Glomerular visceral epithelial cell (primary cell): ENCODE measurements around the gene SLC25A15.

Experiments used
- DNase-seq: peaks from one replicate; pipeline ENCODE4 v3.0.0-alpha.2; 2016; ENCODE audit errors: extremely low spot score

The SLC25A15 gene

GRCh38 chr13:40789275-40790153, at the start of gene SLC25A15:
TSS of gene SLC25A15 (plus strand) at chr13:40789611. CDS start at chr13:40793227, 3,616 bp downstream.
- peak; percentile 88 for DNase-seq

GRCh38 chr13:40749327-40749726, 40.1 kb upstream of the SLC25A15 start:
- no peak for DNase-seq

GRCh38 chr13:40755082-40755700, 34.2 kb upstream of the SLC25A15 start:
- DNase-seq, result no peak

- DNase-seq, result no peak
These were observed 33.4 kb upstream of the SLC25A15 start for GRCh38 chr13:40756042-40756441.

GRCh38 chr13:40758811-40759210, 30.6 kb upstream of the SLC25A15 start:
- DNase-seq, result no peak

- DNase-seq, result no peak
These were observed 26.6 kb upstream of the SLC25A15 start for GRCh38 chr13:40762849-40763248.

- DNase-seq, result no peak
These were observed 24.6 kb upstream of the SLC25A15 start for GRCh38 chr13:40764587-40765403.

- DNase-seq, result no peak
These were observed 23.8 kb upstream of the SLC25A15 start for GRCh38 chr13:40765602-40766001.

GRCh38 chr13:40769970-40770369, 19.4 kb upstream of the SLC25A15 start:
- DNase-seq, result no peak

GRCh38 chr13:40770609-40770933, 18.8 kb upstream of the SLC25A15 start:
- no peak for DNase-seq

- DNase-seq, result peak; percentile 96
These were observed 18.3 kb upstream of the SLC25A15 start, which contains the start of gene MRPS31 for GRCh38 chr13:40770934-40771618. TSS of gene MRPS31 (minus strand) at chr13:40771190. CDS start at chr13:40771136, 54 bp downstream.

GRCh38 chr13:40772765-40773473, 16.5 kb upstream of the SLC25A15 start:
- no peak for DNase-seq

- no peak for DNase-seq
These were observed 14.7 kb upstream of the SLC25A15 start for GRCh38 chr13:40774672-40775071.

- DNase-seq, result no peak
These were observed 13.2 kb upstream of the SLC25A15 start for GRCh38 chr13:40776232-40776631.

GRCh38 chr13:40776681-40777165, 12.7 kb upstream of the SLC25A15 start:
- peak; percentile 35 for DNase-seq

GRCh38 chr13:40777166-40777808, 12.1 kb upstream of the SLC25A15 start:
- DNase-seq, result peak; percentile 57

GRCh38 chr13:40777809-40778175, 11.6 kb upstream of the SLC25A15 start:
- DNase-seq, result no peak

- no peak for DNase-seq
These were observed 10.4 kb upstream of the SLC25A15 start for GRCh38 chr13:40779049-40779448.

- no peak for DNase-seq
These were observed 9.6 kb upstream of the SLC25A15 start for GRCh38 chr13:40779796-40780285.

GRCh38 chr13:40780822-40781401, 8.5 kb upstream of the SLC25A15 start:
- DNase-seq, result peak; percentile 11
